Central memory CD8-positive, alpha-beta T cell (primary cell): ENCODE measurements around the gene SPOCD1.
"Not testable (repeated sequence)": the region's sequence is repeated elsewhere in the genome, so short reads cannot be mapped to it uniquely, and the experiment has no call there.

ENCODE experiments used
- ATAC-seq: fragments of 150-1000 bp; cut with Tn5 transposase; replicated peaks from 2 replicates; pipeline ENCODE4 v1.10.0; 2022; ENCODE audit warnings: mild to moderate bottlenecking, moderate FRiP score, moderate number of reproducible peaks; ENCODE audit not compliant: poor library complexity, severe bottlenecking; ENCODE audit errors: extremely low read depth
- DNase-seq, 2 donors: peaks; one replicate each; pipeline ENCODE4 v3.0.0; 2021; ENCODE audit warnings: low spot score in 2 of 2
- H3K27ac Mint-ChIP-seq: one replicate; pipeline ENCODE4 v1.8.0; 2022; ENCODE audit warnings: low read depth, mild to moderate bottlenecking, moderate library complexity, mixed read lengths
- H3K27me3 Mint-ChIP-seq: one replicate; pipeline ENCODE4 v1.8.0; 2022; ENCODE audit warnings: mixed read lengths
- H3K36me3 Mint-ChIP-seq: one replicate; pipeline ENCODE4 v1.8.0; 2022; ENCODE audit warnings: mild to moderate bottlenecking, moderate library complexity, mixed read lengths; ENCODE audit not compliant: insufficient read depth
- H3K4me1 Mint-ChIP-seq: one replicate; pipeline ENCODE4 v1.8.0; 2022; ENCODE audit warnings: mixed read lengths
- H3K4me3 Mint-ChIP-seq: one replicate; pipeline ENCODE4 v1.8.0; 2022; ENCODE audit warnings: mild to moderate bottlenecking, moderate library complexity, mixed read lengths
- H3K9me3 Mint-ChIP-seq: one replicate; pipeline ENCODE4 v1.8.0; 2022; ENCODE audit warnings: mixed read lengths

Gene SPOCD1

GRCh38 chr1:31820196-31820595, 4.4 kb upstream of the SPOCD1 start:
- H3K4me1 Mint-ChIP-seq = peaks cover 17% of the 10 kb centered on the region
- not testable (repeated sequence) for H3K9me3 Mint-ChIP-seq

GRCh38 chr1:31818206-31818605, 2.4 kb upstream of the SPOCD1 start:
- DNase-seq (no peak), ATAC-seq (no peak)
- H3K27me3 Mint-ChIP-seq = no peaks in the 10 kb centered on the region
- no peaks in the 10 kb centered on the region for H3K9me3 Mint-ChIP-seq
- no peak overlapping the region for H3K4me3 Mint-ChIP-seq
- peaks cover 17% of the 10 kb centered on the region for H3K4me1 Mint-ChIP-seq
- H3K27ac Mint-ChIP-seq = no peak overlapping the region
- H3K36me3 Mint-ChIP-seq = peaks cover 4% of the 10 kb centered on the region

More at GRCh38 chr1:31820196-31820595, 4.4 kb upstream of the SPOCD1 start:
- not testable (repeated sequence) for H3K27me3 Mint-ChIP-seq, H3K36me3 Mint-ChIP-seq, H3K4me3 Mint-ChIP-seq, ATAC-seq, DNase-seq, H3K27ac Mint-ChIP-seq

GRCh38 chr1:31816947-31817346, 1.1 kb upstream of the SPOCD1 start:
- H3K4me1 Mint-ChIP-seq = peaks cover 17% of the 10 kb centered on the region
- not testable (repeated sequence) for H3K4me3 Mint-ChIP-seq, ATAC-seq, H3K9me3 Mint-ChIP-seq, H3K36me3 Mint-ChIP-seq, H3K27me3 Mint-ChIP-seq, DNase-seq
- peak overlapping the region; percentile 38 for H3K27ac Mint-ChIP-seq

DNA sequence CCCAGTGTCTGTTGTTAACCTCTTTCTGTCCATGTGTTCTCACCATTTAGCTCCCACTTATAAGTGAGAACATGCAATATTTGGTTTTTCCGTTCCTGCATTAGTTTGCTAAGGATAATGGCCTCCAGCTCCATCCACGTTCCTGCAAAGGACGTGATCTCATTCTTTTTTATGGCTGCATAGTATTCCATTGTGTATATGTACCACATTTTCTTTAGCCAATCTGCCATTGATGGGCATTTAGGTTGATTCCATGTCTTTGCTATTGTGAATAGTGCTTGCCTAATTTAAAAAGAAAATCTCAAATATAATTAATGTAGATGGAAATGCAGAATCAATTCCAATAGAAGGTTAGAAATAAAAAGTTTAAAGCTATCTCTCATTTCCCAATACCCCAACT, 679 bp upstream of the SPOCD1 start:
- Mint-ChIP-seq H3K4me1 (peaks cover 17% of the 10 kb centered on the region), H3K27ac (peak overlapping the region; percentile 38)
- not testable (repeated sequence) for H3K27me3 Mint-ChIP-seq, ATAC-seq, H3K9me3 Mint-ChIP-seq, H3K36me3 Mint-ChIP-seq, H3K4me3 Mint-ChIP-seq, DNase-seq

DNA sequence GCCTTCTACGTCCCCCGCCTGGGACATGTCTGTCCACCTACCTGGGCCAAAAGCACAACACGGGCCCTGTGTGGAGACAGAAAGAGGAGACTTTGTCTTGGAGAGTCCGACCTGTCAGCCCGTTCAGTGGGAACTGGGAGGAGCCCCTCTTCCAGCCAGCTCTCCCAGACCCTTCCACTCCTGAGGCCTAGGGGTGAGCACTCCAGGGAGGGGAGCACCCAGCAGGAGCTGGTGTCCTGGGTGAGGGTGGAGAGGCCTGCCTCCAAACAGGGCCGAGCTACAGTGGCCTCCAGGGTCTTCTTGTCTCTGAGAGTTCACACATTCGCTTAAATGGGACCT, 546 bp downstream of the SPOCD1 start:
- Mint-ChIP-seq H3K27me3 (no peaks in the 10 kb centered on the region), H3K4me1 (peaks cover 17% of the 10 kb centered on the region), H3K36me3 (peaks cover 4% of the 10 kb centered on the region), H3K27ac (peak overlapping the region; percentile 41), H3K4me3 (no peak overlapping the region), H3K9me3 (no peaks in the 10 kb centered on the region)
- DNase-seq = no peak
- no peak for ATAC-seq

DNA sequence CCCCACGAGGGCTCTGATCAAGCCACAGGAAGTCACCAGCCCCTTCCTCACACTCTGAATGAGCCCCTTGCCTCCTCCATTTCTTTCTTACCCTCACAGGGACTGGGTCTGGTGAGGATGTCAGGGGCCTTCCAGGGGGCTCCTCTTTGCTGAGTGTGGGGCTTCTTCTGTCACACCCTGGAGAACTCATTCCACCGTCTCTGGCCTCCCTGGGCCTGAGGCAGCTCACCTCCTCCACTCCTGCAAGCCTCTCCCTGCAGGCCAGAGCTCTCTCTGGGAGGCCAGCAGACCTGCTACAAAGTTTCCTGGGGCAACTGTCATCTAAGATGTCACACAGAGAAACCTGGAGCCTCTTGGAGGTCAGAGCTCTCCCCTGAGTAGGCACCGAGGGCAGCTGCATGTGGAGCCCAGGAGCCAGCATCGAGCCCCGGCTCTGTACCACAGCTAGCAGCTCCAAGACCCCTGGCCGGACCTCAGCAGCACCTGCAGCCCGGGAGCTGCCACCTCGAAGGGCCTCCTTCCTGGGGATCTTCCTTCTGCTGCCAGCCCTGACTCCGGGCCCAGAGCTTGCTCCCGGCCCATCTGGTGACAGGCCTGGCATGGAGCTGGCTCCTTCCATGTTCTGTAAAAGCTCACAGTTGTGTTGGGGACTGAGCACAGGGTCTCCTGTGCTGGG, 1.1 kb downstream of the SPOCD1 start:
- Mint-ChIP-seq H3K9me3 (no peaks in the 10 kb centered on the region), H3K27ac (no peak overlapping the region), H3K27me3 (no peaks in the 10 kb centered on the region), H3K4me1 (peaks cover 17% of the 10 kb centered on the region), H3K36me3 (peaks cover 4% of the 10 kb centered on the region), H3K4me3 (no peak overlapping the region)
- no peak for DNase-seq
- ATAC-seq = no peak

- DNase-seq (no peak), ATAC-seq (no peak)
- Mint-ChIP-seq H3K9me3 (no peaks in the 10 kb centered on the region), H3K4me3 (no peak overlapping the region), H3K4me1 (peaks cover 17% of the 10 kb centered on the region), H3K27ac (no peak overlapping the region), H3K27me3 (no peaks in the 10 kb centered on the region), H3K36me3 (peaks cover 4% of the 10 kb centered on the region)
These were observed 1.7 kb downstream of the SPOCD1 start for GRCh38 chr1:31814041-31814511.

DNA sequence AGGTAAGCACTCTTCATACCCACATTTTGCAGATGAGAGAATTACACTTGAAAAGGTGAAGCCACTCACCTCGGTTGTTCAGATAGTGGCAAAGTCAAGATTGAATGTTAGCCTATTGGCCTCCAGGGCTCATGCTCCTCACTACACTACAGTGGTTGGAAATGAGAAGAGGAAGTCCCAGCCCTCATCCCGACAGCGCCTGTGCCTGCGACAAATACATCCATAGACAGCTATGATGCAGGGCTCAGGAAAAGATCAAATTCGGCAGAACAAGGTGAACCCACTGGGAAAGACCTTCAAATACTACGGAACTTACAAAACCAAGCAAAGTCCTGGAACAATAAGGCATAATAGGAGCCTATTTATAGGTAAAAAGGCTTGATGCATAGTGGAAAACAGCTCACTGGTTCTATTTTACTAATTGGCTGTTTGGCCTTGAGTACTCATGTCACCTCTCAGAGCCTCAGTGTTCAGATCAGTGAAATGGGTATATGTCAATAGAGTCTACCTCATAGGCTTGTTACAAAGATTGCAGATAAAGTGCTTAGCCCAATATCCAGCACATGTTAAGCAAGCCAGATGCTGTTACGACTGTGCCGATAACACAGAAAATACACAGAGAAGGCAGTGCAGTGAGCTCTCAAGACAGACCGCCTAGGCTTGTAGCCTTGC, 3.5 kb downstream of the SPOCD1 start:
- H3K27ac Mint-ChIP-seq = no peak overlapping the region
- DNase-seq (no peak), ATAC-seq (no peak)
- no peaks in the 10 kb centered on the region for H3K9me3 Mint-ChIP-seq
- H3K4me1 Mint-ChIP-seq = peaks cover 13% of the 10 kb centered on the region
- peaks cover 4% of the 10 kb centered on the region for H3K36me3 Mint-ChIP-seq
- no peaks in the 10 kb centered on the region for H3K27me3 Mint-ChIP-seq
- no peak overlapping the region for H3K4me3 Mint-ChIP-seq

- no peaks in the 10 kb centered on the region for H3K27me3 Mint-ChIP-seq
- H3K36me3 Mint-ChIP-seq = peaks cover 4% of the 10 kb centered on the region
- no peak overlapping the region for H3K4me3 Mint-ChIP-seq
- H3K4me1 Mint-ChIP-seq = peaks cover 7% of the 10 kb centered on the region
- DNase-seq = no peak
- no peaks in the 10 kb centered on the region for H3K9me3 Mint-ChIP-seq
- ATAC-seq = no peak
- no peak overlapping the region for H3K27ac Mint-ChIP-seq
These were observed 4.2 kb downstream of the SPOCD1 start for GRCh38 chr1:31811605-31812004.

- no peaks in the 10 kb centered on the region for H3K36me3 Mint-ChIP-seq
- H3K27ac Mint-ChIP-seq = no peak overlapping the region
- no peaks in the 10 kb centered on the region for H3K9me3 Mint-ChIP-seq
- no peaks in the 10 kb centered on the region for H3K4me1 Mint-ChIP-seq
- no peak overlapping the region for H3K4me3 Mint-ChIP-seq
- DNase-seq = no peak
- no peaks in the 10 kb centered on the region for H3K27me3 Mint-ChIP-seq
- no peak for ATAC-seq
These were observed 6.1 kb downstream of the SPOCD1 start for GRCh38 chr1:31809698-31810097.

DNA sequence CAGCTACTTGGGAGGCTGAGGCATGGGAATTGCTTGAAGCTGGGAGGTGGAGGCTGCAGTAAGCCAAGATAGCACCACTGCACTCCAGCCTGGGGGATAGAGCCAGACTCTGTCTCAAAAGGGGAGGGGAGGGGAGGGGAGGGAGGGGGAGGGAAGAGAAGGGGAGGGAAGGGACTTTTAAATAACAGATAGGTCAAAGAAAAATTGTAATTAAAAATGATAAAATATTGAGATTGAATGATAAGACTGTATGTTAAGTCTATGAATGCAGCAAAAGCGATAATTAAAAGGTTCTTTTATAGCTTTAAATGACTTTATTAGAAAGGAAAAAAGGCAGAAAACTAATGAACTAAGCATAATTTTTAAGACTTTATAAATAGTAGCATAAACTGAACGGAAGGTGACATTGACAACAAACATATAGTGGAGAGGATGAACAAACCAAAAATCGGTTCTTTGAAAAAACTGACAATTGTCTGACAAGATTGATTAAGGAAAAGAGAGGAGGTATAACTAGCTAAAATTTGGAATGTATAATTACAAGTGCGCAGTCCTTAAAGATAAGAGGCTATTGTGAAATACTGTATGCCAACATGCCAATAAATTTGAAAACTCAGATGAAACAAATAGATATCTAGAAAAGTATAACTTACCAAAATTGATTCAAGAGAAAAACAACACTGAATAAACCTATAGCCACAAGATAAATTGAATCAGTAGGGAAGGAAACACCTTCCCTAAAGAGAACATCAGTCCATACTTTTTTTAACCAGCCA, 8.4 kb downstream of the SPOCD1 start:
- Mint-ChIP-seq H3K36me3 (no peaks in the 10 kb centered on the region), H3K4me1 (no peaks in the 10 kb centered on the region), H3K4me3 (no peak overlapping the region), H3K27me3 (no peaks in the 10 kb centered on the region), H3K27ac (no peak overlapping the region), H3K9me3 (no peaks in the 10 kb centered on the region)
- no peak for ATAC-seq
- no peak for DNase-seq

DNA sequence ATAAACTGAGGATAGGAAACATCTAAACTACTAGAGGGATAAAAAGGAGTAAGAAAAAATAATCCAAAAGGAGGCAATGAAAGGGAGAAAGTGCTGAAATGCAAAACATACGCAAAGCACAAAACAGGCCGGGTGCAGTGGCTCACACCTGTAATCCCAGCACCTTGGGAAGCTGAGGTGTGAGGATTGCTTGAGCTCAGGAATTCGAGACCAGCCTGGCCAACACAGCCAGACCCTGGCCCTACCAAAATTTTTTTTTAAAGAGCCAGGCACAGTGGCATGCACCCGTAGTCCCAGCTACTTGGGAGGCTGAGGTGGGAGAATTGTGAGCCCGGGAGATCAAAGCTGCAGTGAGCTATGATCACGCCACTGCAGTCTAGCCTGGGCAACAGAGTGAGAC, 10.5 kb downstream of the SPOCD1 start:
- Mint-ChIP-seq H3K9me3 (no peaks in the 10 kb centered on the region), H3K4me3 (no peak overlapping the region), H3K27ac (no peak overlapping the region), H3K27me3 (no peaks in the 10 kb centered on the region), H3K4me1 (no peaks in the 10 kb centered on the region), H3K36me3 (no peaks in the 10 kb centered on the region)
- no peak for DNase-seq
- ATAC-seq = no peak

GRCh38 chr1:31804098-31804497, 11.7 kb downstream of the SPOCD1 start:
- DNase-seq = no peak
- Mint-ChIP-seq H3K9me3 (no peaks in the 10 kb centered on the region), H3K4me3 (no peak overlapping the region), H3K36me3 (no peaks in the 10 kb centered on the region), H3K27ac (no peak overlapping the region), H3K4me1 (no peaks in the 10 kb centered on the region), H3K27me3 (no peaks in the 10 kb centered on the region)
- ATAC-seq = no peak
